ENCODE measurements around the gene DNAAF3. TPM values are rescaled to one million over a fixed set of nuclear protein-coding genes. Genes with fewer than 3 reads are reported as not detected.
"Not testable (repeated sequence)": the region's sequence is repeated elsewhere in the genome, so short reads cannot be mapped to it uniquely, and the experiment has no call there.

The DNAAF3 gene
- polyA plus RNA-seq, 3 donors = 6.6 to 9.9 (median 8.1) TPM

GRCh38 chr19:55158848-55159749 lies 7.3 kb downstream of the DNAAF3 start:
- DNase-seq (ENCODE audit: extremely low read depth in 1 of 11, low read depth in 9 of 11, low spot score in 4 of 11) = no peak

- no peak for DNase-seq (ENCODE audit: extremely low read depth in 1 of 11, low read depth in 9 of 11, low spot score in 4 of 11)
These were observed 8.0 kb downstream of the DNAAF3 start for GRCh38 chr19:55158423-55158822.

- DNase-seq (ENCODE audit: extremely low read depth in 1 of 11, low read depth in 9 of 11, low spot score in 4 of 11) = no peak
These were observed 9.1 kb downstream of the DNAAF3 start, which contains the start of gene TNNI3 for GRCh38 chr19:55157064-55157908. TSS of gene TNNI3 (minus strand) at chr19:55157732. CDS start at chr19:55157589, 143 bp downstream.

- DNase-seq (ENCODE audit: extremely low read depth in 1 of 11, low read depth in 9 of 11, low spot score in 4 of 11) = peak in 1 of 11 donors; percentile 35
These were observed 10.0 kb downstream of the DNAAF3 start for GRCh38 chr19:55156202-55157063.

GRCh38 chr19:55155784-55156183 lies 10.6 kb downstream of the DNAAF3 start:
- DNase-seq (ENCODE audit: extremely low read depth in 1 of 11, low read depth in 9 of 11, low spot score in 4 of 11) = not testable (repeated sequence)

GRCh38 chr19:55153652-55154264 lies 12.7 kb downstream of the DNAAF3 start:
- DNase-seq (ENCODE audit: extremely low read depth in 1 of 11, low read depth in 9 of 11, low spot score in 4 of 11) = no peak

GRCh38 chr19:55152017-55152416 lies 14.4 kb downstream of the DNAAF3 start:
- DNase-seq (ENCODE audit: extremely low read depth in 1 of 11, low read depth in 9 of 11, low spot score in 4 of 11) = no peak

- no peak for DNase-seq (ENCODE audit: extremely low read depth in 1 of 11, low read depth in 9 of 11, low spot score in 4 of 11)
These were observed 17.1 kb downstream of the DNAAF3 start, which contains the start of gene TNNT1 for GRCh38 chr19:55149078-55150003. TSS of gene TNNT1 (minus strand) at chr19:55149206. CDS start at chr19:55147157, 2,049 bp downstream.

GRCh38 chr19:55147545-55148251 lies 18.7 kb downstream of the DNAAF3 start:
- DNase-seq (ENCODE audit: extremely low read depth in 1 of 11, low read depth in 9 of 11, low spot score in 4 of 11) = no peak

- DNase-seq (ENCODE audit: extremely low read depth in 1 of 11, low read depth in 9 of 11, low spot score in 4 of 11) = no peak
These were observed 19.6 kb downstream of the DNAAF3 start for GRCh38 chr19:55146705-55147273.

GRCh38 chr19:55146078-55146704 lies 20.2 kb downstream of the DNAAF3 start:
- no peak for DNase-seq (ENCODE audit: extremely low read depth in 1 of 11, low read depth in 9 of 11, low spot score in 4 of 11)

GRCh38 chr19:55145232-55145631 lies 21.2 kb downstream of the DNAAF3 start:
- no peak for DNase-seq (ENCODE audit: extremely low read depth in 1 of 11, low read depth in 9 of 11, low spot score in 4 of 11)

- no peak for DNase-seq (ENCODE audit: extremely low read depth in 1 of 11, low read depth in 9 of 11, low spot score in 4 of 11)
These were observed 24.7 kb downstream of the DNAAF3 start for GRCh38 chr19:55141696-55142095.

GRCh38 chr19:55137915-55138314 lies 28.5 kb downstream of the DNAAF3 start:
- DNase-seq (ENCODE audit: extremely low read depth in 1 of 11, low read depth in 9 of 11, low spot score in 4 of 11) = no peak

- DNase-seq (ENCODE audit: extremely low read depth in 1 of 11, low read depth in 9 of 11, low spot score in 4 of 11) = no peak
These were observed 29.9 kb downstream of the DNAAF3 start for GRCh38 chr19:55136399-55137102.
